Brain pericyte (primary cell): ENCODE measurements around the gene ZMIZ1.

ENCODE experiments used
- DNase-seq: peaks from one replicate; pipeline ENCODE4 v3.0.0-alpha.2; 2012; ENCODE audit warnings: low read depth, low spot score

Gene ZMIZ1

GRCh38 chr10:79098061-79098460 lies 29.3 kb downstream of the ZMIZ1 start:
- DNase-seq: no peak

- DNase-seq: no peak
Measured at GRCh38 chr10:79098596-79099015, 29.8 kb downstream of the ZMIZ1 start.

- no peak for DNase-seq
Measured at GRCh38 chr10:79099898-79100448, 31.2 kb downstream of the ZMIZ1 start.

- DNase-seq: no peak
Measured at GRCh38 chr10:79100771-79101170, 32.0 kb downstream of the ZMIZ1 start.

- DNase-seq: no peak
Measured at GRCh38 chr10:79101560-79102497, 33.1 kb downstream of the ZMIZ1 start.

- no peak for DNase-seq
Measured at GRCh38 chr10:79102498-79102874, 33.7 kb downstream of the ZMIZ1 start.

- no peak for DNase-seq
Measured at GRCh38 chr10:79103129-79103528, 34.4 kb downstream of the ZMIZ1 start.

GRCh38 chr10:79103585-79103984 lies 34.8 kb downstream of the ZMIZ1 start:
- DNase-seq: no peak

GRCh38 chr10:79105150-79105739 lies 36.5 kb downstream of the ZMIZ1 start:
- no peak for DNase-seq

GRCh38 chr10:79105818-79106217 lies 37.1 kb downstream of the ZMIZ1 start:
- DNase-seq: no peak

- DNase-seq: no peak
Measured at GRCh38 chr10:79106256-79107050, 37.7 kb downstream of the ZMIZ1 start.

- no peak for DNase-seq
Measured at GRCh38 chr10:79107736-79108264, 39.0 kb downstream of the ZMIZ1 start.

- no peak for DNase-seq
Measured at GRCh38 chr10:79108728-79109127, 40.0 kb downstream of the ZMIZ1 start.

GRCh38 chr10:79111427-79111826 lies 42.7 kb downstream of the ZMIZ1 start:
- no peak for DNase-seq

- no peak for DNase-seq
Measured at GRCh38 chr10:79111846-79112614, 43.3 kb downstream of the ZMIZ1 start.

GRCh38 chr10:79112881-79113431 lies 44.2 kb downstream of the ZMIZ1 start:
- no peak for DNase-seq

GRCh38 chr10:79113827-79114226 lies 45.1 kb downstream of the ZMIZ1 start:
- no peak for DNase-seq

- no peak for DNase-seq
Measured at GRCh38 chr10:79115302-79115701, 46.5 kb downstream of the ZMIZ1 start.

- no peak for DNase-seq
Measured at GRCh38 chr10:79116368-79116767, 47.6 kb downstream of the ZMIZ1 start.
